Epithelial cell of proximal tubule (primary cell): ENCODE measurements around the gene PTCH1. TPM values are rescaled to one million over a fixed set of nuclear protein-coding genes. Genes with fewer than 3 reads are reported as not detected.

Experiments
- DNase-seq: peaks from one replicate; pipeline ENCODE4 v3.0.0-alpha.2; 2011; ENCODE audit warnings: low read depth
- H3K4me3 ChIP-seq: 2 replicates; pipeline ENCODE4 v1.5.1; 2011; ENCODE audit warnings: low read depth, mild to moderate bottlenecking, low read length
- CTCF ChIP-seq: conservative IDR thresholded peaks from 2 replicates; pipeline ENCODE4 v1.5.1; 2012; ENCODE audit warnings: low read depth, mild to moderate bottlenecking, low read length
- total RNA-seq: library from RNA; depleted of rRNA; stranded (reverse); fragments of >200 nt; gene quantifications from 2 replicates; pipeline ENCODE4 v1.2.3, GENCODE V29; 2015

The PTCH1 gene
- total RNA-seq, 1 donor from 2014 or later: 3.5 TPM

GRCh38 chr9:95498641-95499040, 18.1 kb downstream of the PTCH1 start:
- no peak for TF ChIP-seq CTCF
- DNase-seq: no peak
- H3K4me3 ChIP-seq: no peak overlapping the region

- no peak overlapping the region for H3K4me3 ChIP-seq
- no peak for DNase-seq
- TF ChIP-seq CTCF: no peak
Measured at GRCh38 chr9:95497772-95498171, 19.0 kb downstream of the PTCH1 start.

- no peak for TF ChIP-seq CTCF
- DNase-seq: no peak
Measured at GRCh38 chr9:95496687-95497086, 20.1 kb downstream of the PTCH1 start.

GRCh38 chr9:95495961-95496360, 20.8 kb downstream of the PTCH1 start:
- no peak for DNase-seq
- no peak for TF ChIP-seq CTCF
- no peak overlapping the region for H3K4me3 ChIP-seq

More at GRCh38 chr9:95496687-95497086, 20.1 kb downstream of the PTCH1 start:
- no peak overlapping the region for H3K4me3 ChIP-seq

GRCh38 chr9:95495529-95495928, 21.2 kb downstream of the PTCH1 start:
- TF ChIP-seq CTCF: no peak
- DNase-seq: no peak
- H3K4me3 ChIP-seq: no peak overlapping the region

GRCh38 chr9:95494416-95495371, 22.1 kb downstream of the PTCH1 start:
- DNase-seq: no peak
- H3K4me3 ChIP-seq: peak overlapping the region; percentile 32
- TF ChIP-seq CTCF: no peak

- DNase-seq: no peak
- peak overlapping the region; percentile 32 for H3K4me3 ChIP-seq
- no peak for TF ChIP-seq CTCF
Measured at GRCh38 chr9:95494022-95494415, 22.8 kb downstream of the PTCH1 start.
